OCI-LY1 (cell line): Measurements from ENCODE around the gene PCDH19.

Source experiments
- H2AFZ ChIP-seq: fragments of 200-600 bp; sonication (generic), shearing (Covaris generic); 2 replicates; pipeline ENCODE4 v1.6.0; 2014; ENCODE audit warnings: antibody characterized with exemption, mild to moderate bottlenecking, low read length
- H3F3A ChIP-seq: fragments of 200-600 bp; sonication (generic), shearing (Covaris generic); 2 replicates; pipeline ENCODE4 v1.6.0; 2014; ENCODE audit warnings: mild to moderate bottlenecking, antibody characterized with exemption, low read length, moderate library complexity; ENCODE audit not compliant: insufficient read depth
- H3K27ac ChIP-seq: fragments of 200-600 bp; sonication (generic); 2 replicates; pipeline ENCODE4 v1.5.1; 2014; ENCODE audit warnings: low read length, mixed run types, mild to moderate bottlenecking, low read depth; ENCODE audit not compliant: poor library complexity, severe bottlenecking
- H3K27me3 ChIP-seq: fragments of 200-600 bp; sonication (generic); 2 replicates; pipeline ENCODE4 v1.6.0; 2014; ENCODE audit warnings: antibody characterized with exemption, mild to moderate bottlenecking, low read length, moderate library complexity; ENCODE audit not compliant: insufficient read depth
- H3K36me3 ChIP-seq: fragments of 200-600 bp; sonication (generic); 2 replicates; pipeline ENCODE4 v1.6.1; 2014; ENCODE audit warnings: mild to moderate bottlenecking, antibody characterized with exemption, low read length, moderate library complexity, mixed read lengths; ENCODE audit not compliant: insufficient read depth
- H3K4me1 ChIP-seq: fragments of 200-600 bp; sonication (generic); 2 replicates; pipeline ENCODE4 v1.5.1; 2014; ENCODE audit warnings: mild to moderate bottlenecking, low read length, moderate library complexity; ENCODE audit not compliant: insufficient read depth, severe bottlenecking
- H3K4me2 ChIP-seq: fragments of 200-600 bp; sonication (generic), shearing (Covaris generic); 2 replicates; pipeline ENCODE4 v1.6.1; 2014; ENCODE audit warnings: low read length
- H3K4me3 ChIP-seq: fragments of 200-600 bp; sonication (generic); 2 replicates; pipeline ENCODE4 v1.5.1; 2014; ENCODE audit warnings: low read length, low read depth, mild to moderate bottlenecking, mixed read lengths; ENCODE audit not compliant: poor library complexity, severe bottlenecking
- H3K79me2 ChIP-seq: fragments of 200-600 bp; shearing (Covaris generic); 2 replicates; pipeline ENCODE4 v1.6.1; 2016; ENCODE audit warnings: mixed run types, low read length, mixed read lengths; ENCODE audit not compliant: insufficient read depth
- H3K9ac ChIP-seq: fragments of 200-600 bp; sonication (generic), shearing (Covaris generic); 2 replicates; pipeline ENCODE4 v1.6.1; 2014; ENCODE audit warnings: mild to moderate bottlenecking, low read length, mixed read lengths
- H3K9me2 ChIP-seq: fragments of 200-600 bp; sonication (generic), shearing (Covaris generic); 2 replicates; pipeline ENCODE4 v1.6.1; 2014; ENCODE audit warnings: low read depth, mild to moderate bottlenecking, low read length, mixed read lengths
- H3K9me3 ChIP-seq: fragments of 200-600 bp; shearing (Covaris generic); 2 replicates; pipeline ENCODE4 v1.6.1; 2014; ENCODE audit warnings: low read length, mixed read lengths
- H4K20me1 ChIP-seq: fragments of 200-600 bp; sonication (generic), shearing (Covaris generic); 2 replicates; pipeline ENCODE4 v1.6.0; 2016; ENCODE audit warnings: mild to moderate bottlenecking, low read length; ENCODE audit not compliant: insufficient read depth
- CTCF ChIP-seq: fragments of 200-600 bp; sonication (generic), shearing (Covaris generic); IDR thresholded peaks from 2 replicates; pipeline ENCODE4 v1.5.1; 2017; ENCODE audit warnings: mild to moderate bottlenecking, antibody characterized with exemption, low read length, moderate library complexity, mixed read lengths
- EZH2 ChIP-seq: fragments of 200-600 bp; sonication (generic), shearing (Covaris generic); IDR thresholded peaks from 2 replicates; pipeline ENCODE4 v1.8.0; 2017; ENCODE audit warnings: borderline replicate concordance, mixed run types, mild to moderate bottlenecking, antibody characterized with exemption, low read length, moderate library complexity, mixed read lengths

Gene PCDH19

DNA sequence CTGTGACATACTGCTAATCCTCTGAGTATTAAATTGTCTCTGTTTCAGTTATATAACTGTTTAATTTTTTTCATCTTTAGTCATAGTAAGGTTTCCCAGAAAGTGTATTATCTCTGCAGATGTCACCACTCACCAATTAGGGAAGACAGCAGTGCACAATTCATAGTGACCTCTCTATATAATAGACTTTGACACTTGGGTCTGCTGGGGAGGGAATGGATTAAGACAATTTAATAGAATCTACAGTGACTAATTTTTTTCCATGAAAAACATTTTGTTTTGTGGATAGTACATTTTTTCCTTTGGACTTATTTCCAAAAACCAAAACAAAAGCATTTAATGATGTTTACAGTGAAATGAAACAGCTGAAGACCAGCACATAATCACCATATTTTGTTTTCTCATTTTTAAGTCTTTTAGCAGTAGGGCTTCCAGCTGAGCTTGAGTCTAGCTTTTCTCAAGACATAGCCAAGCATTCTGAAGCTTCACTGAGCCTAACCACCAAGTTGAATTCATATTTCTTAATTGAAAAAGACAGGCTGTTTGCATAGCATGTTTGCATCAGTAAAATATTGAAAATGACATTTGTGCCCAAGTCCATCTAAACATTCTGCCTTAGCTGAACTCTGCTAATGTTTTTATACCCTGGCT is 69.5 kb downstream of the PCDH19 start:
- Histone ChIP-seq H3K4me1 (no peaks in the 10 kb centered on the region), H3K36me3 (no peaks in the 10 kb centered on the region), H3K9me2 (no peaks in the 10 kb centered on the region), H3K4me3 (no peak overlapping the region), H3K79me2 (no peaks in the 10 kb centered on the region), H3K9ac (no peak overlapping the region), H2AFZ (no peak overlapping the region), H3K27me3 (no peaks in the 10 kb centered on the region), H3K4me2 (no peak overlapping the region), H4K20me1 (no peaks in the 10 kb centered on the region), H3K27ac (no peak overlapping the region), H3F3A (no peaks in the 10 kb centered on the region), H3K9me3 (no peaks in the 10 kb centered on the region)
- no peak for TF ChIP-seq CTCF
- TF ChIP-seq EZH2, result no peak

- Histone ChIP-seq H3K9me2 (no peaks in the 10 kb centered on the region), H3K4me2 (no peak overlapping the region), H3K27me3 (no peaks in the 10 kb centered on the region), H4K20me1 (no peaks in the 10 kb centered on the region), H3F3A (no peaks in the 10 kb centered on the region), H3K4me1 (no peaks in the 10 kb centered on the region), H2AFZ (no peak overlapping the region), H3K79me2 (no peaks in the 10 kb centered on the region), H3K9me3 (no peaks in the 10 kb centered on the region), H3K27ac (no peak overlapping the region), H3K36me3 (no peaks in the 10 kb centered on the region), H3K4me3 (no peak overlapping the region), H3K9ac (no peak overlapping the region)
- TF ChIP-seq CTCF (no peak), EZH2 (no peak)
Observed at GRCh38 chrX:100328351-100328750, 81.7 kb downstream of the PCDH19 start.

DNA sequence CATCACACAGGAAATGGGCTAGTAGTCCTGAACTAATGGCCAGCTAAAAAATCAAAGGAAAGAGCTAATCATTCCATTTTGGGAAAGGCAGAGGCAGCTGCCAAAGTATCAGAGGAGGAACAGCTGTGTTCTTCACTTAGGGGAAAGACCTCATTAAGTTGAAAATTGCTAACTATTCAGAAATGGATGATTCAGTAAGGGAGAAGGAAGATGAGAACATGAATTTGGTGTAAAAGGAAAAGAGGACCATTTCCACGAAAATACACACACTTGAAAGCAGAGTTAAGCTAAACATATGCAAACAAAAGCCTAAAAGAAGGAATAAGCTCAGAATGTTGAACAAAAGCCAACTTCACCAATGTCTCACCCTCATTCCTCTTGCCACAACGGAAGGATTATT is 90.4 kb downstream of the PCDH19 start:
- H3K27ac ChIP-seq, result no peak overlapping the region
- no peak overlapping the region for H3K4me2 ChIP-seq
- H3K4me1 ChIP-seq, result no peaks in the 10 kb centered on the region
- no peaks in the 10 kb centered on the region for H3K79me2 ChIP-seq
- H3F3A ChIP-seq, result no peaks in the 10 kb centered on the region
- no peaks in the 10 kb centered on the region for H4K20me1 ChIP-seq
- TF ChIP-seq EZH2, result no peak
- no peak for TF ChIP-seq CTCF
- H3K9ac ChIP-seq, result no peak overlapping the region
- no peak overlapping the region for H2AFZ ChIP-seq
- H3K27me3 ChIP-seq, result no peaks in the 10 kb centered on the region
- H3K36me3 ChIP-seq, result no peaks in the 10 kb centered on the region
- no peak overlapping the region for H3K4me3 ChIP-seq
- no peaks in the 10 kb centered on the region for H3K9me2 ChIP-seq
- H3K9me3 ChIP-seq, result no peaks in the 10 kb centered on the region
